Right lobe of liver (tissue), 4 donors: ENCODE measurements around the gene CD69.

Source experiments
- CTCF ChIP-seq, 4 donors: fragments of 200-600 bp in 3 of 4; fragments of 450-650 bp in 1 of 4; IDR thresholded peaks; one replicate each; pipeline versions ENCODE4 v1.5.1 to v1.8.0; 2016 to 2022; ENCODE audit warnings: antibody characterized with exemption in 4 of 4, mild to moderate bottlenecking in 2 of 4
- POLR2A ChIP-seq: fragments of 450-650 bp; IDR thresholded peaks from one replicate; pipeline ENCODE4 v1.6.1; 2017; ENCODE audit warnings: antibody characterized with exemption, mild to moderate bottlenecking
- donor health status: DM: no; HTN: no; CAD: no.
- donor health status: DM: no; HTN: no; CAD: no.
- donor health status: DM: no; HTN: yes; CAD: no.

- TF ChIP-seq CTCF (IDR thresholded peaks at IDR 0.05) (no peak), POLR2A (no peak)
These were observed 1.7 kb upstream of the CD69 start for GRCh38 chr12:9762369-9762768.
